ENCODE measurements around the gene ABCA3.

DNA sequence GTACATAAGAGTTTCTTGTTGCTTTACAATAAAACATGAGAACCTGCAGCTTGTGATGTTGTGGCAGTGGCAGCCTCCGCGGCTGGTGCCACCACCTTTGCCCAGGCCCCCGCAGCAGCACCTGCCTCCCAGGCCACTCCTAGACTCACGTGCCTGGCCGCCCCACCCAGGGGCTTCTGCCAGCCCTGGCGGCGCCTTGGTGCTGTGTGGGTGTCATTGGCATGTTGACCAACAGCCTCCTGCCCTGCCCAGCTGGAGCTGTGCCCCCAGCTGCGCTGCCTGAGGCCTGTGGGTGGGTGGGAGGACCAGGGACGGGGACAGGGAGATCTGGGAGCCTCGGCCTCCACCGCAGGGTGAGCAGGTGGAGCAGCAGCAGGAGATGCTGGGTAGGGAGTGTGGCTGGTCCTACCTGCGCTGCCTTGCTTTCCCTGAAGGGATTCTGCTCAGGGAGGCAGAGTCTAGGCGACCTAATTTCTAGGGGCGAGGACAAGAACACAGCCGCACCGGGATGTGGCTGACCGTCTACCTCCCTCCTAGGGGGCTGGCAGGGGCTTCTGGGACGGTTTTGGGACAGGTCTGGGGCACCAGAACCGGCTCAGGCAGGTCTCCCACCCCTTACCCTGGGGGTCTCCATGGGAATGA lies 104.7 kb downstream of the ABCA3 start:
- no peak for TF ChIP-seq EZH2 (IDR thresholded peaks at IDR 0.05; ENCODE audit: borderline replicate concordance, low read depth, low read length, poor library complexity, severe bottlenecking)
- TF ChIP-seq CTCF (conservative IDR thresholded peaks at IDR 0.05; ENCODE audit: low read depth, low read length): no peak
